IgD-negative memory B cell (primary cell): Measurements from ENCODE around the gene ECI2. TPM values are rescaled to one million over a fixed set of nuclear protein-coding genes. Genes with fewer than 3 reads are reported as not detected.

Experiments used
- H3K27ac Mint-ChIP-seq, 3 donors: one replicate each; pipeline ENCODE4 v1.8.0; 2020 to 2022; ENCODE audit warnings: mild to moderate bottlenecking in 3 of 3, mixed read lengths in 3 of 3, moderate library complexity in 1 of 3
- H3K27me3 Mint-ChIP-seq: one replicate; pipeline ENCODE4 v1.8.0; 2021; ENCODE audit warnings: mixed read lengths
- H3K36me3 Mint-ChIP-seq: one replicate; pipeline ENCODE4 v1.8.0; 2020; ENCODE audit warnings: mild to moderate bottlenecking, mixed read lengths
- H3K4me1 Mint-ChIP-seq, 3 donors: one replicate each; pipeline ENCODE4 v1.8.0; 2020 to 2022; ENCODE audit warnings: mixed read lengths in 3 of 3, mild to moderate bottlenecking in 1 of 3
- H3K4me3 Mint-ChIP-seq, 4 donors: one replicate each; pipeline ENCODE4 v1.8.0; 2020 to 2022; ENCODE audit warnings: mild to moderate bottlenecking in 4 of 4, mixed read lengths in 4 of 4, moderate library complexity in 3 of 4
- H3K9me3 Mint-ChIP-seq, 3 donors: one replicate each; pipeline ENCODE4 v1.8.0; 2020 to 2021; ENCODE audit warnings: mixed read lengths in 3 of 3, mild to moderate bottlenecking in 1 of 3
- polyA plus RNA-seq: library from polyadenylated mRNA; unstranded; fragments of 300-500 nt; fragmentation: Illumina TruSeq; gene quantifications from one replicate; pipeline ENCODE4 v1.2.3, GENCODE V29; 2021

The ECI2 gene
- polyA plus RNA-seq, 1 donor from 2014 or later: 37.0 TPM

- H3K36me3 Mint-ChIP-seq: no peaks in the 10 kb centered on the region
- peaks cover 6% of the 10 kb centered on the region for H3K27me3 Mint-ChIP-seq
- H3K9me3 Mint-ChIP-seq: peaks cover 0 to 7% (median 2%) of the 10 kb centered on the region in 3 donors
- H3K4me3 Mint-ChIP-seq: no peak overlapping the region
- no peak overlapping the region for H3K27ac Mint-ChIP-seq
- no peaks in the 10 kb centered on the region for H3K4me1 Mint-ChIP-seq
Observed at GRCh38 chr6:4163408-4164116, 28.2 kb upstream of the ECI2 start.

DNA sequence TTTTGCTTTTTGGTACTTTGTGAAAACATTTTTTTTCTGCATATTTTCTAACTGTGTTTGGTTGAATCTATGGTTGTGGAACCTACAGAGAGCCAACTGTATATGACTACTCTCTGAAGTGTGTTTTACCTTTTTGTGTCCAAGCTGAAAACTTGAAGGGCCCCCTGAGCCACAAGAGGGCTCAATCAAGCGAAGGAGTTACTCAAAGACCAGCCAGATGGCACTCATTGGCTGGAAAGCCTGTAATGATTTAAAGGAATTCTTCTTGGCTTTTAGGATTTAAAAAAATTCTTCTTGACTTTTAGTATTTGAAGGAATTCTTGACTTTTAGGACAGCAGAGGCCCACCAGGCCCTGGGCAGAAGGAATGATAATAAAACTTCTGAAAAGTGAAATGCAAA lies 27.0 kb upstream of the ECI2 start:
- no peak overlapping the region for H3K4me3 Mint-ChIP-seq

GRCh38 chr6:4159491-4159890 lies 24.1 kb upstream of the ECI2 start:
- Mint-ChIP-seq H3K4me3 (no peak overlapping the region), H3K4me1 (peaks cover 0 to 2% (median 2%) of the 10 kb centered on the region in 3 donors), H3K27ac (no peak overlapping the region), H3K36me3 (no peaks in the 10 kb centered on the region), H3K27me3 (peaks cover 8% of the 10 kb centered on the region), H3K9me3 (no peaks in the 10 kb centered on the region)

More for the DNA sequence above, 27.0 kb upstream of the ECI2 start:
- H3K4me1 Mint-ChIP-seq: no peaks in the 10 kb centered on the region
- no peak overlapping the region for H3K27ac Mint-ChIP-seq
- H3K27me3 Mint-ChIP-seq: peaks cover 6% of the 10 kb centered on the region
- H3K9me3 Mint-ChIP-seq: no peaks in the 10 kb centered on the region
- H3K36me3 Mint-ChIP-seq: no peaks in the 10 kb centered on the region

DNA sequence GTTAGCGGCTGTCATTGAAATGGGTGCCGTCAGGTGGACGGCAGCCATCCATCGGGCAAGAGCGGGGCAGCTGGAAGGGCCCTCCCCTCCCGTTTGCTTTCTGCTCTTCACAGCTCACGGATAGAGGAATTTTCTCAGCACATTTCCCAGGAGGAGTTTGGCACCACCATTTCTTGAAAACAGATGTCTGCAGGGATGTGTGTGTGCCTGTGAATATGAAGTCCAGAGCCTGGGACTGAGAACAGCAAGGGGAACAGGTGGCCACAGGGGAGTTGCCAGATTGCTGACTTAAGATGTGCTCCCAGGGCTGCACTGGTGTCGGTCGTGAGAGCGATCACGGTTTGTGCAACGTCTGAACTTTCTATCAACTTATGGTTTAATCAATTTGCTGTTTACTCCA lies 22.1 kb upstream of the ECI2 start:
- Mint-ChIP-seq H3K4me1 (peaks cover 0 to 2% (median 2%) of the 10 kb centered on the region in 3 donors), H3K27ac (no peak overlapping the region), H3K9me3 (no peaks in the 10 kb centered on the region), H3K4me3 (no peak overlapping the region), H3K27me3 (peaks cover 12% of the 10 kb centered on the region), H3K36me3 (no peaks in the 10 kb centered on the region)

DNA sequence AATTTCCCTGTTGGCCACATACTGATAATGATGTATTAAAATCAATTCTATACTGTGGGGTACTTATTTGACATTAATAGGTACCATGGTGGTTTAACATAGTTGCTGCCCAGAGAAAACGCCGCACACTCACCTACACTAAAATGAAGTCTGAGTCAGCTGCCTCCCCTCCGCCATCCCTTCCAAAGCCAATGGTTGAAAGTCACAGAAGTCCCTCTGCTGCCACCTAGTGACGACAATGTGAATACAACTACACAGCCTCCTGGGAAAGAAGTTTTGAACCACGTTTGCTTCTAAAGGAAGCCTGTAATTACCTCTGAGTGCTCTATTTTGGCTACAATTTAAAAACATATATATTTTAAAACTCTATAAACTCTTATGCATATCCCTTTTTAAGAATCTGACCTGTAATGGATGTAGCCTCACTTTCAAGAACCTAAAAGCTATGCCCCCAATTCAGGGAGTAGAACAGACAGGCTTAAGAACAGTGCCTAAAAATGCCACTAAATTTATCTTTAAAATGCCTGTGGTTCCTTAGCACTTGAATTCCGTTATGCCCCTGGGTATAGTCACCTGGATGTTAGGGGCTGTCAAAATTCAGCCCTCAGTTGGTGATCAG lies 20.6 kb upstream of the ECI2 start:
- Mint-ChIP-seq H3K27me3 (peaks cover 12% of the 10 kb centered on the region), H3K4me3 (no peak overlapping the region), H3K4me1 (peaks cover 0 to 2% (median 2%) of the 10 kb centered on the region in 3 donors), H3K27ac (no peak overlapping the region), H3K9me3 (no peaks in the 10 kb centered on the region), H3K36me3 (no peaks in the 10 kb centered on the region)

GRCh38 chr6:4153514-4153985 lies 18.2 kb upstream of the ECI2 start:
- Mint-ChIP-seq H3K27ac (no peak overlapping the region), H3K9me3 (no peaks in the 10 kb centered on the region), H3K27me3 (peaks cover 16% of the 10 kb centered on the region), H3K4me3 (no peak overlapping the region), H3K36me3 (no peaks in the 10 kb centered on the region), H3K4me1 (peaks cover 0 to 4% (median 2%) of the 10 kb centered on the region in 3 donors)

- H3K4me1 Mint-ChIP-seq: no peaks in the 10 kb centered on the region
- peaks cover 2% of the 10 kb centered on the region for H3K36me3 Mint-ChIP-seq
- H3K4me3 Mint-ChIP-seq: no peak overlapping the region
- H3K9me3 Mint-ChIP-seq: no peaks in the 10 kb centered on the region
- H3K27ac Mint-ChIP-seq: no peak overlapping the region
- H3K27me3 Mint-ChIP-seq: peaks cover 7% of the 10 kb centered on the region
Observed at GRCh38 chr6:4145083-4145482, 9.7 kb upstream of the ECI2 start.

DNA sequence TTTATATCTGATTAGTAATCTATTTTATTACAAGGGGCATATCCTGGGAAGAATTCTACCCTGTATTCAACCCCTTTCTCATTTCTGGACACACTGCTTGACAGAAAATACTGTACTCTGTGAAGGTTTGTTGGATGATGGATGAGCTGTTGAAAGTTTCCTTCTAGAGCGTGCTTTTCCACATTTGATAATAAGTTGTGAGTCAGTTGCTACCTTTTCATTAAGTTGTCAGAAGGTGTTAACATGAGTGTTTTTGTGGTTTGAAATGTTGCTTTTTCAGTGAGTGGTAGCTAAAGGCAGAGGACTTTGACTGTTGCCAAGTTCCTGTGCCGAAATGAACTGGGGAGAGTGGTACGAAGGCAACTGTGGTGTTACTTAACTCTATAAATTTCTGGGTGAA lies 3.9 kb upstream of the ECI2 start:
- Mint-ChIP-seq H3K4me1 (peaks cover 10 to 15% (median 12%) of the 10 kb centered on the region in 3 donors), H3K9me3 (no peaks in the 10 kb centered on the region), H3K27me3 (peaks cover 2% of the 10 kb centered on the region), H3K27ac (no peak overlapping the region), H3K4me3 (peak overlapping the region in 1 of 4 donors; percentile 41), H3K36me3 (peaks cover 2% of the 10 kb centered on the region)

DNA sequence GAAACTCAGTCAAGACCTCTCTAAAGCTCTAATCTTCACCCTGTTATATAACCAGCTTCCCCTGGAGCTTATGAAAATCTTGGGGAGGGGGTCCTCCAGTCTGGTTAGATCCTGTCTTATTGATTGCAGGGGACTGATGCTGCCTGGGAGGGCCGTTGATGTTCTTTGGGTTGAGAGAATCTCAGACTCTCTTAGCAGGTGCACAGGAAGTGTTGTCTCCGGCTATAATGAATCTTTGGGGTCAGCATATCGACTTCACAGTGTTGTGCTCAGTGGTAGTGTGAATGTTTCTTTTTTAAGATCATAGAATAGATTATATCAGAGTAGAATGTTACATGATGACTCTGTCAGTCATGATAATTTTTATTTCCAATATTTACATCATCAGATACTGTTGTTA lies 2.8 kb upstream of the ECI2 start:
- peaks cover 2% of the 10 kb centered on the region for H3K36me3 Mint-ChIP-seq
- H3K27ac Mint-ChIP-seq: no peak overlapping the region
- peaks cover 2% of the 10 kb centered on the region for H3K27me3 Mint-ChIP-seq
- H3K4me1 Mint-ChIP-seq: peaks cover 21 to 23% (median 21%) of the 10 kb centered on the region in 3 donors
- peak overlapping the region in 2 of 4 donors; percentile 53 to 63 for H3K4me3 Mint-ChIP-seq
- H3K9me3 Mint-ChIP-seq: no peaks in the 10 kb centered on the region

- Mint-ChIP-seq H3K27me3 (no peaks in the 10 kb centered on the region), H3K4me1 (peaks cover 23 to 30% (median 26%) of the 10 kb centered on the region in 3 donors), H3K9me3 (no peaks in the 10 kb centered on the region), H3K4me3 (peak overlapping the region; percentile 83 to 92 (median 84)), H3K27ac (peak overlapping the region; percentile 35 to 65 (median 61)), H3K36me3 (peaks cover 11% of the 10 kb centered on the region)
Observed at GRCh38 chr6:4136354-4136831, 1.0 kb upstream of the ECI2 start.

GRCh38 chr6:4135665-4136353 lies 434 bp upstream of the ECI2 start:
- Mint-ChIP-seq H3K27me3 (no peaks in the 10 kb centered on the region), H3K27ac (peak overlapping the region; percentile 35 to 65 (median 61)), H3K9me3 (no peaks in the 10 kb centered on the region), H3K4me3 (peak overlapping the region; percentile 83 to 92 (median 84)), H3K36me3 (peaks cover 10% of the 10 kb centered on the region), H3K4me1 (peaks cover 23 to 30% (median 26%) of the 10 kb centered on the region in 3 donors)

DNA sequence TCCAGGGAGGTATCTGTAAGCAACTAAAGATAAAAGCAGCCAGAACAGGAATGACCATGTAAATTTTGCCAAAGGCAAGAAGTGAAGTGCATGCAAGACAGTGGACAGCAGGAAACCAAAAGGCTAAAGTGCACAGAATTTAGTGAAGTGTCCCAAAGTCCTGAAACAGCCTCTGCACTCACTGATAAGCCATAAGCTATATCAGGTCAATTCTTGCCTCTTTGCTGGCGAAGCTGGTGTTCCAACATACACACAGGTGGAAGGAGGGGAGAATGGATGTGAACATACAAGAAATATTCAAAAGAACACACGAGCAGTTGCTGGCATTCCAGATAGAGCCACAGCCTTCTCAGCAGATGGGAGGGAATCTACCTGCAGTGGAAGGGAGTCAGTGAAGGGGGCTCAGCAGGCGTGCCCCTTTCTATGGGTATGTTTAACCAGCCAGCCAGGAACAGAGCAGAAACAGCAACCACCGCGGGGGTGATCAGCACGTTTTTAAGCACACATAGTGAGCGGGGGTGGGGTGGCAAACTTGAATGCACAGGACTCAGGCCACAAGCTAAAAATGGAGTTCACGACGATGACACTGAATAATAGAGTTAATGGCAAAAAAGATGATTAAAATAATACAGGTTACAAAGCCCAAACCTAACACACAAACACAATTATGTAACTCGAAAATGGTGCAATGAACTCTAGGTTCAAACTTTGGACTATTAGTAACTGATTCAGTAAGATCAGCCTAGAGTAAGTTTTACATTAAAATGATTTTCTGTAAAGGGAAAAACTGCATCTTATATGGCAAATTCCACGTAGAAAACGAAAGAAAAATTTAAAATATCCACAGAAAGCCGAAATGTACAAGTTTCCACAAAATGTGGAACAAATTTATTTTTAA lies 1.2 kb downstream of the ECI2 start:
- Mint-ChIP-seq H3K4me3 (peak overlapping the region; percentile 84 to 97 (median 92)), H3K27me3 (no peaks in the 10 kb centered on the region), H3K27ac (peak overlapping the region in 2 of 3 donors; percentile 74 to 82), H3K4me1 (peaks cover 23 to 30% (median 26%) of the 10 kb centered on the region in 3 donors), H3K9me3 (no peaks in the 10 kb centered on the region), H3K36me3 (peaks cover 10% of the 10 kb centered on the region)

DNA sequence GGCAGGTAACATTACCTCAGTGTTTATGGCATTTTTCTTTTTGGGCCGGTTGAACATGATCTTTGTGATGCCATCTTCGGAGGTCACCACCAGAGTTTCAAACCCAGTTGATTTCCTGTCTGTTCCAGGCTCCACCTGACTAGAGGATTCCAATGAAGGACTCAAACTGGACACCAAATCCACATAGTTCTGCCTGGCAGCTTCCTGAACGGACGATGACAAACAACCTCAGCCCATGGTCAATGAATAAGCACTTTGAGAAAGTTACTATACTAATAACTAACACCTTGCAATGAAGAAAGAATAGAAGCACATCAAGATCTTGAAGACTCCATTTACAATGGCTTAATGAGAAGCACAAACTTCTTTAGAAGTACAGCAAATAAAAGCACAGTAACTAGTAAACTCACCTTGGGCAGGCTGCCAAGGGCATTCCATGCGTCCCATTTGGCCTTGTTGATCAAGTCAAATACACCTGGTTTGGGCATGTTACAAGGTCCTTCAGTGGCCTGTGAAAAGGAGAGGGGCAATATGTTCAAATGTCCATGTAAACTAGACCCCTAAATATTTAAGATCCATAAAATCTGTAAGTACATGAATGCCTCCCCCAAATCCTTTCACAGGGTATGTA lies 4.9 kb downstream of the ECI2 start:
- peak overlapping the region in 1 of 3 donors; percentile 39 for H3K27ac Mint-ChIP-seq
- H3K36me3 Mint-ChIP-seq: peaks cover 17% of the 10 kb centered on the region
- no peaks in the 10 kb centered on the region for H3K27me3 Mint-ChIP-seq
- no peaks in the 10 kb centered on the region for H3K9me3 Mint-ChIP-seq
- peaks cover 14 to 25% (median 14%) of the 10 kb centered on the region in 3 donors for H3K4me1 Mint-ChIP-seq
- no peak overlapping the region for H3K4me3 Mint-ChIP-seq

DNA sequence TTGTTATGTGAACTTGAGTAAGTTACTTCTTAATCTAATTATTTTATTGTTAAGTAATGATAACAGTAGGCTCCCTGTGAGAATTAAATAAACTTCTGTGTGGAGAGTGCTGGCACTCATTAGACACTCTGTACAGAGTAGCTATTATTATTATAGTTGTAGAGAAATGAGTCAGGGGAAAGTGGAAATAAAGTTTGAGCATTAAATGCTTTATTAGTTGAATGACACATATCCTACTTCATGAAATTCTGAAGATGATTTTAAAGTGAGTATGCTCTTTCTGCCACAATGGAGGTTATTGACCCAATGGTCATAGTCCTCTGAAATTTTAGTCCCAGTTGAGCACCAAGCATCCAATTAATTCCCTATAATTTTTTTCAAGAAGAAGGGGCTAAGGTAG lies 5.9 kb downstream of the ECI2 start:
- Mint-ChIP-seq H3K36me3 (peaks cover 19% of the 10 kb centered on the region), H3K4me1 (peaks cover 12 to 21% (median 13%) of the 10 kb centered on the region in 3 donors), H3K4me3 (no peak overlapping the region), H3K9me3 (no peaks in the 10 kb centered on the region), H3K27me3 (no peaks in the 10 kb centered on the region), H3K27ac (no peak overlapping the region)
